ENCODE results near the gene PSRC1. TPM values are rescaled to one million over a fixed set of nuclear protein-coding genes. Genes with fewer than 3 reads are reported as not detected.

Gene PSRC1
- total RNA-seq, 2 donors from 2014 or later: 1.8 TPM; not detected in 1

- intact Hi-C loops (cut with DNase I): no loop called here
- no peaks in the 10 kb centered on the region for H3K36me3 ChIP-seq (replicated peaks in 1 of 2; ENCODE audit: insufficient read depth in 1 of 2, low read depth in 2 of 2)
- H3K4me1 ChIP-seq: peaks cover 26% of the 10 kb centered on the region
- DNase-seq (peak in 1 of 4 donors; percentile 32), ATAC-seq (no peak)
- no peaks in the 10 kb centered on the region for H3K9me3 ChIP-seq
- no peak overlapping the region for H3K27ac ChIP-seq
- H3K4me3 ChIP-seq: no peak overlapping the region
- no peak for TF ChIP-seq CTCF (IDR thresholded peaks at IDR 0.05)
- no peak for TF ChIP-seq POLR2A (IDR thresholded peaks at IDR 0.05)
- 54 to 68% methylated on average over 15 to 24 of the region's 28 CpGs for WGBS, 2 donors
- no peaks in the 10 kb centered on the region for H3K27me3 ChIP-seq
Measured at GRCh38 chr1:109281680-109282496, 1.1 kb downstream of the PSRC1 start.

DNA sequence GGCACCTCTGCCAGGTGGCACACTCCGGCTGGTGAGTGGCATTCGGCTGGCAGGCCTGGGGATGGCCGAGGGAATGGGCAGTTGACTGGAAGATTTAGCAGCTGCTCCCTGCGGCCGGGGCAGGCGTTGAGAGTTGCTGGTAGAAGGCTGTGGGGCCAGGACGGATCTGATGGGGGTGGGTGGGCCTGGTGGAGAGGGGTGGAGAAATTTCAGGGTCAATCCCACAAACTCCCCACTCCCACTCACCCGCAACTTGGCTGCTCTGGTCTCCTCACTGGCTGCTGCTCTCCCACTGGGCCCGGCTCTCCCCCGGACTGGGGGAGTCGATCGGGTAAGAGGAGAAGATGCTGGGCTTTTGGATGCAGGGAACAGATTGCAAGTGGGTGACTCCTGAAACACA is 2.1 kb downstream of the PSRC1 start:
- Histone ChIP-seq H3K27me3 (no peaks in the 10 kb centered on the region), H3K27ac (no peak overlapping the region), H3K4me1 (peaks cover 33% of the 10 kb centered on the region), H3K9me3 (no peaks in the 10 kb centered on the region), H3K4me3 (no peak overlapping the region), H3K36me3 (replicated peaks in 1 of 2; ENCODE audit: insufficient read depth in 1 of 2, low read depth in 2 of 2) (no peaks in the 10 kb centered on the region)
- WGBS, 2 donors: 87 to 92% methylated on average over 7 to 12 of the region's 12 CpGs
- ATAC-seq (no peak), DNase-seq (no peak)
- TF ChIP-seq POLR2A (IDR thresholded peaks at IDR 0.05) (no peak), CTCF (IDR thresholded peaks at IDR 0.05) (no peak)
- intact Hi-C loops (cut with DNase I): no loop called here

- no peak overlapping the region for H3K4me3 ChIP-seq
- no peaks in the 10 kb centered on the region for H3K27me3 ChIP-seq
- no peaks in the 10 kb centered on the region for H3K9me3 ChIP-seq
- no peak for TF ChIP-seq POLR2A (IDR thresholded peaks at IDR 0.05)
- TF ChIP-seq CTCF (IDR thresholded peaks at IDR 0.05): no peak
- intact Hi-C loops (cut with DNase I): loop anchor here (5.0 kb wide), 1 partner anchor 123 kb away; no protein-coding TSS in a partner anchor
- H3K4me1 ChIP-seq: peaks cover 44% of the 10 kb centered on the region
- H3K36me3 ChIP-seq (replicated peaks in 1 of 2; ENCODE audit: insufficient read depth in 1 of 2, low read depth in 2 of 2): no peaks in the 10 kb centered on the region
- 88 to 95% methylated on average over 5 of the region's 5 CpGs for WGBS, 2 donors
- no peak overlapping the region for H3K27ac ChIP-seq
- ATAC-seq (no peak), DNase-seq (no peak)
Measured at GRCh38 chr1:109279615-109280278, 3.2 kb downstream of the PSRC1 start.

DNA sequence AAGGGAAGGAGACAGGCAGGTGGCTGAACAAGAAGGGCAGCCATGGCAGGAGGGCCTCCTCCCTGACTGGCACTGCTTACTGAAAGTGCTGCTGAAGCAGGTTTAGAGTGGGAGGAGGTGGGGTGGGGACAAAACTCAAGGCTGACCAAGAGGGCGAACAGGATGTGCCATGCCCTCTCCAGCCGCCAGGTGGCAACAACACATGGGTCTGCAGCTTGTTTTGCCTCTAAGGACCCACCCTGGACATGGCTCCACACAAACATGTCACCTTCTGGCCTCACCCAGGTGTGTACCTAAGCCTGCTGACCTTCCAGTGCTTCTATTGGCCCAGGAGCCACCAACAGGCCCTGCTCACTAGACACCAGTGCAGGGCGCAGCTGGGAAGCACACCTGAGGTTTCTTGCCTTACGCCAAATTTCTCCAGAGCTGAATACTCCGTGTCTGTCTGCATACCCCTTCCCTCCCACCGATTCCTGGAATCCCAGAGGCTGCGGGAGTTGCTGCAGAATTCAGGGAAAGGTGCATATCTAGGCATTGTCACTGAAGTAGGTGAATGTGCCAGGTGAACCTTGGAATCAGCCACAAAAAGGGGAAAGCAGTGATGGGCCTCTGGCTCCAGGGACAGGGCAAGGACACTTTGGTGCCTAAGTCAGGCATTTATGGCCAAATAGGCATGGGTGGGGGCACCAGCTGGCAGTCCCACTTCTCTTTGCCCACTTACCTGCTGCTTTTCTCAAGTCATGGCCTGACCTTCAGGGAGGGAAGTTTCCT is 5.3 kb downstream of the PSRC1 start:
- Histone ChIP-seq H3K4me3 (no peak overlapping the region), H3K4me1 (peaks cover 44% of the 10 kb centered on the region)
- intact Hi-C loops (cut with DNase I): loop anchor here (5.0 kb wide), 1 partner anchor 125 kb away; no protein-coding TSS in a partner anchor

More for the DNA sequence above, 5.3 kb downstream of the PSRC1 start:
- ATAC-seq (peak; percentile 84), DNase-seq (peak; percentile 87 to 92 (median 90))
- 47 to 53% methylated on average over 7 of the region's 7 CpGs for WGBS, 2 donors
- no peaks in the 10 kb centered on the region for H3K27me3 ChIP-seq
- no peaks in the 10 kb centered on the region for H3K36me3 ChIP-seq (replicated peaks in 1 of 2; ENCODE audit: insufficient read depth in 1 of 2, low read depth in 2 of 2)
- H3K27ac ChIP-seq: peak overlapping the region in 3 of 4 donors; percentile 32 to 64 (median 39)
- TF ChIP-seq CTCF (IDR thresholded peaks at IDR 0.05) (peak; percentile 68 to 96 (median 85)), POLR2A (IDR thresholded peaks at IDR 0.05) (peak in 2 of 3 donors; percentile 35 to 42)
- H3K9me3 ChIP-seq: no peaks in the 10 kb centered on the region
